Stimulated activated naive CD4-positive, alpha-beta T cell treated with Interleukin-2 at 50 U/mL for 16 hours (primary cell): Measurements from ENCODE around the gene IQGAP2.
"Not testable (repeated sequence)": the region's sequence is repeated elsewhere in the genome, so short reads cannot be mapped to it uniquely, and the experiment has no call there.

Experiments used
- DNase-seq: peaks from one replicate; lab custom pipeline; 2025; lab: John Stamatoyannopoulos, UW

IQGAP2 gene

DNA sequence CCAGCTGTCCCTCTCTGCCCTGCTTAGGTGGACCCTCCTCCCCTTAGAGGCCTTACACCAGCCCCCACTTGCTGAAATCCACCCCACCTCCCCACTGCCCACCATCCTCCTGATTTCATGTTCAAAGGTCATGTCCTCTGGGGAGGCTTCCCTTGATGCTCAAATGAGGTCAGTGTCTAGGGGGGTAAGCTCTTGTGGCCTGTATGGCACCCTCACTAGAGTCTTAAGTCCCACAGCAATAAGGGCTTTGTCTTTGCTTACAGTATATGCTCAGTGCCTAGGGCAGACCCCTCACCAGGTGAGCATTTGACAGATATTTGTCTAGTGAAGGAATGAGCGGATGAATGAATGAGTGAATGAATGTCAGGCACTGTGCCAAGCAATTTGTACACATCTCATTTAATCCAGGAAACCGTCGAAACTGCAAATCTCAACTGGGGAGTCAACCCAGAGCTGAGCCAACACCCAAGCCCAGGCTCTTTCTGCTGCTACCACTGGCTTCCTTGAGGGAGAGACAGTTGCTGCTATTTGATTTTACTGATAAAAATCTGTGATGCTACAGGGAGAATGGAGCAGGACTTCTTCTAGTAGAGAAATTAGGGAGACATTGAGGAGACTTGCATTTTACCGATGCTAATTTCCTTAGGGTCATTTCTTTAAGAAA is 101.9 kb downstream of the IQGAP2 start:
- DNase-seq, result no peak

DNA sequence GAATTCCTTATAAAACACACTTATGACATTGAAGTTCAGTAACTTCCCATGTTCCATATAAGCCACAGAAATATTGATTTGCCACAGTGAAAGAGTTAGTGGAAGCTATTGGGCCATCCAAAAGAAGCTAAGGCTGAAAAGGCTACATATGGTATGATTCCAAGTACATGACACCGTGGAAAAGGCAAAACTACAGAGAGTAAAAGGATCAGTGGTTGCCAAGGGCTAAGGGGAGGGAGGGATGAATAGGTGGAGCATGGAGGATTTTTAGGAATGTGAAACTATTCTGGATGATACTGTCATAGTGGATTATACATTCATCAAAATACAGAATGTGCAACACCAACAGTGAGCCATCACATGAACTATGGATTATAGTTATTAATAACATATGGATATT is 110.4 kb downstream of the IQGAP2 start:
- no peak for DNase-seq

DNA sequence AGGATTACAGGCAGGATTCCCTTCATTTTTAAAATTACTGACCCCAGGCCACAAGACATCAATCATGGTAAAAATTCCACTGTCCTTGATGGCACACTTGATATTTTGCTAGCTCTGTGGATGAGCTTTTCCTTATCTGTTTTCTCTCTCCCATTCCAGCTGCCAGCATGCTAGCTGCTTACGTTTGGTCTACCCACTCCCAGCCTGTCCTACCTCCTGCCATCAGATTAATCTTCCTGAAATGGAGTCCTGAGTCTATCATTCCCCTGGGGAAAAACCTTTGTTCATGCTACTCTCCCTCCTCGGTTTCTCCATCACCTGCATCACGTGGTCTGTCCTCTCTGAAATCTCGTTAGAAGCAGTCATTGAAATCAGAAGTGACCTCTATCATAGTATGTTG is 111.2 kb downstream of the IQGAP2 start:
- DNase-seq, result no peak

DNA sequence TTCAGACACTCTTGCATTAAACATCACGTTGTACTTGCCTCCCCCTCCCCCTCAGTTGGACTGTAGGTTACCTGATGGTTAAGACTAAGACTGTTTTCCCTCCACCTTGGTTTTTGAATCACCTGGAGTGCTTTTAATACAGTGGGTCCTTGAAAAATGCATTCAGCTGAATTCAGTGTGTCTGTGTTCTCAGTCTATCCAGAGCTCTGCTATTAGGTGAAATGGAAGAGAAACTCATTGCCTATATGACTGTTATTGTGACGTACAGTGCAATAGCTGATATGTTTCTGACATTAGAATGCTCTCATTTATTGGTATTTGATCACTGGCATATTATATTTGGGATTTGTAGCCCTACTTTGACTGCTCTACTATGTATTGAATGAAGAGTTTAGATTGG is 111.6 kb downstream of the IQGAP2 start:
- DNase-seq, result no peak

DNA sequence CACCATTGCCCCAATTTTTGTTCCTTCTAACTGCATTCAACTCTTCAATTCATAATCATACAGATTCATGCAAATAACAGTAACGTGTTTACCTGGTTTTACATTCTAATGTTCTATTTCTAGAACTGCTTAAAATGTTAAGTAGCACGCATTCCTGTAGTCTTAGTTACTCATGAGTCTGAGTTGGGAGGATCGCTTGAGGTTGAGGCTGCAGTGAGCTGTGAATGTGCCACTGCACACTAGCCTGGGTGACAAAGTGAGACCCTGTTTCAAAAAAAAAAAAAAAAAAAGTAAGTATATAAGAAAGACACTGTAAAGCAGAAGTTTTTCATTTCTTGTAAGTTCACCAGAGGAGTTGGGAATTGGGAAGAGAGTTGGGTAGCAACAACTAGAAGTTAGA is 114.2 kb downstream of the IQGAP2 start:
- DNase-seq, result no peak

DNA sequence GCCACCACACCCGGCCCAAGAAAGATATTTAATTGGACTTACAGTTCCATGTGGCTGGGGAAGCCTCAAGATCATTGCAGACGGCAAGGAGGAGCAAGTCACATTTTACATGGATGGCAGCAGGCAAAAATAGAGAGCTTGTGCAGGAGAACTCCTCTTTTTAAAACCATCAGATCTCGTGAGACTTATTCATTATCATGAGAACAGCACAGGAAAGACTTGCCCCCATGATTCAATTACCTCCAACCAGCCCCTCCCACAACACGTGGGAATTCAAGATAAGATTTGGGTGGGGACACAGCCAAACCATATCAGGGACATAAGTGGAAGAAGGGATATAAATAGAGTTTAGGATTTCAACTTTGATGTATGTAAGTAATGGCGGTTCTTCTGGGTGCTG is 115.2 kb downstream of the IQGAP2 start:
- DNase-seq, result not testable (repeated sequence)

DNA sequence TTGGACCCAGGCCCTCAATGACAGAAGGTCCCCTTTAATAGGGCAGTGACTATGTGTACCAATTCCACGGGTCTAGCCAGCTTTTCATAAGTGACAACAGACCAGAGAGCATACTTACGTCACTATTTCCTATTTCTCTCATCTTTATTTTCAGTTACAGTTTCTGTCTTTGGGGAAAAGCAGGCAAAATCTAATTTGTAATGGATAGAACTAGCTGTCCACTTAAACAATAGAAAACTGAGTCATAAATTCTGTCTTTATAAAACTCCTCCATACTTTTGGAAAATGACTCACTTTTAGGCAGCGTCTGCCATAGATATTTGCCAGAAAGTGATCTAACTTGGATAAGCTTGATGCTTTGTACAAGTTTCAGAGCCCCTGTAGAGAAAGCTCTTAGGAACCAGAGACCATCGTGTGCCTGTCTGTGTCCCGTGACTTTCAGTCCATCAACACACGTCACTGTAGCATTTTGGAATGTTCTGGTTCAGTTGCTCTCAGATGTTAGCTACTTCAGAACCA is 118.2 kb downstream of the IQGAP2 start:
- DNase-seq, result no peak

DNA sequence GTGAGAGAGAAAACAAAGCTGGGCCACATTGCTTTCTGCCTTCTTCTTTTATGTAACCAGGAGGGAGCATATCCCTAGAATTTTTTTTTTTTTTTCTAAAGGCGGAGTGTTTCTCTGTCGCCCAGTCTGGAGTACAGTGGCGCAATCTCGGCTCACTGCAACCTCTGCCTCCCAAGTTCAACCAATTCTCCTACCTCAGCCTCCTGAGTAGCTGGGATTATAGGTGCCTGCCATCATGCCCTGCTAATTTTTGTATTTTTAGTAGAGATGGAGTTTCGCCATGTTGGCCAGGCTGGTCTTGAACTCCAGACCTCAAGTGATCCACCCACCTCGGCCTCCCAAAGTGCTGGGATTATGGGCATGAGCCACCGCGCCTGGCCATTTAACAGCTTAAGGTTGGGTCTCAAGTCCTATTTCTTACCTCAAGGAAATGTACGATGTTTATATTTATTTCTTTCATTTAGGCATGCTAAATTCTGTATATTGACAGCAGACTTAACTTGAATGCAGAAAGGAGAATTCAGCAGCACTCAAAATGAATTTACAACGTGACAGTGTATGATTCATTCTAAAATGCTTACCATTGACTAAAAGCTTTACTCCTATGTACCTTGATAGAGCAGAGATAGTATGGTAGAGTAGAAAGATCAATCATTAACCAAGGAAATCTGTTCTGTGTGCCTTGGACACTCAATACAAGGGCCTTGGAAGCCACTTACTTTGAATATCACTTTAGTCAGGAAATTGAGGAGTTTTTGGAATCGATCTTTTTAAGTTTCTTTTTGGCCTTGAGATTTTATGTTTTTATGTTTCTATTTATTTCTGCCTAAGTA is 119.2 kb downstream of the IQGAP2 start:
- no peak for DNase-seq

DNA sequence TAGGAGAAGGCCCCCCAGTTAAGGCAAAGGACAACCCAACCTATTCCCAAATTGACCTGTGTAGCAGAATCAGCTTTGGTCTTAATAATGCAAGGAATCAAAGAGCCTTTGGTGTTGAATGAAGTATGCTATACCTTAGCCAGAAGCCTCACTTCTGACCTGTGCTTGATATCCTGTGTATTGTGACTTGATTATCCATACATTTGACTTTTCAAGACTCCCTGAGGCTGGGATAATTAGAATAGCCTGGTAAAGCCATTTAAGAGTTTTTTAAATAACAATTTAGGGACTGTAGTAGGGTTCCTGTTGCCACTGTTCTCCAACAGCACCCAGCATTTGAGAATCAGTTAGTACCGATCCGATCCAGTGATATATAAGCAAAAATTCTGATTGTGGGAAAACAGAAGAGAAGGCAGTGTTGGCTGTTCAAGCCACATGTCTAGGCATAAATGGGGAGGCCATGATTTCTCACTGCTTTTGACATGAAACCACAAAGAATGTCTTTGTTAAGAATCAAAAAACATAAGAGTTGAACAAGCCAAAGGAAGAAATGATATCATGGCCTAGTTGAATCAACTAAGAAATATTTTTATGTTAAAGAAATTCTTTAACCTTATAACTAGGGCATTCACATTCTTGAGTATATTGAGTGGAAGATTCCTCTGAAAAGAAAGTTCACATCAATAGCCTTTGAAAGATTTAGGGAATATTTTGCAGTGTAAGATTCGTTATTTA is 121.2 kb downstream of the IQGAP2 start:
- DNase-seq, result no peak

DNA sequence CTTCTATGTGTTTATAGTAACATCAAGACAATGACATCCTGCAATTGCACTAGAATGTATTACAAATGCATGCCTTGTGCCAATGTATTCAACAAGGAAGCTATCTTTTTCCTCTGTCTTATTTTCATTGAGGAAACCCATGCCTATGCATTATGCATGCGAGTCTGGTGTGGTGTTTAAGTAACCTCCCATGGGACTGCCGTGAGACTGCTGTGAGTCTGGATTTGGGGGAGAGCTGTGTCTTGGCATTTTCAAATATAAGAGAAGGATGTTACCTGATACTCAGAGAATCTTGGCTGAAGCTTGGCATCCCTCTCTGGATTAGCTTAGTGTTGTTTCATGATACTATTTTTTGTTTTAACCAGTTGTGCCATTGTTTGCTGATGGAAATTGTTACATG is 121.8 kb downstream of the IQGAP2 start:
- DNase-seq, result no peak

DNA sequence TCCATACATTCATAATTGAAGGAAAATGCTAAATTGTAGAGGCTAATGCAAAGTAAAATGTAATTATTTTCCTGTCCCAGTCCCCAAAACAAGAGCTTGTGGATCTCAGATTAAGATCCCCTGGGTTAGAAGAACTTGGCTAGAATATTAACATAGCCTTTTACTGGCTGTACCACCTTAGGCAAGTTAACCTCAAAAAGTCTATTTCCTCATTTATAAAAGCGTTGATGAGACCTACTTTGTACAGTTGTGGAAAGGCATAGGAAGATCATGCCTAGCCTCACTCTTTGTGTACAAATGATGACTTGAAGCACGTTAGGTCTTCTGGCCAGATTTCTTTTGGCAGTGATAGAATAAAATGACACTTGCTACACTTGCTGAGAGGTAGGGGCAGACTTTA is 122.9 kb downstream of the IQGAP2 start:
- no peak for DNase-seq

DNA sequence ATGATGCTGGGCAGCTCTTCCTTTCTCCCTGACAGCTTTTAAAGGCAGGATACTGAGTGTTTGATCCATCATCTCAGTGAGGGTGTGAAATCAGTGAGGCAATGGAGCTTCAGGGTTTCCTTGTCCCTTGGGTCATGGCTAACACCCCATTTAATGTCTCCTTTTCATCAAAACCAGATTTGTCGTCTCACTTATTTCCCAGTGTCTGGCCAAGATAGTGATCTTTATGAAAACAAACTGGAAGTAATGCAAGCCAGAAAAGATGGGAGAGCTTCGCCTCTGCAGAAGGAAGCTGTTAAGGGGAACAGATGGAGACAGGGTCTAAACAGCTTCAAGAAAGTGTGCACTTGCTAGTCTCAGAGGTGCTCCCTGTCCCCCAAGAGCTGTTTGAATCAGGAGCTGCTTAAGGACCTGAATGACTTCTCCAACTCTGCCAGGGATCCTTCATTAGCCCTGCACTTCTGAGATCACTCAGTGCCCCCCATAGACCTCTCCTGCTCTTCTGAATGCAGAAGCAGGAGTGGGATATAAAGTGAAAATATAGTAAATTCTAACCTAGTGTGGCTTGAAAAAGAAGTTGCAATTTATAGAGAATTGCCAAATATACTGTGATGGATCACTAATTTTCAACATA is 124.0 kb downstream of the IQGAP2 start:
- no peak for DNase-seq

DNA sequence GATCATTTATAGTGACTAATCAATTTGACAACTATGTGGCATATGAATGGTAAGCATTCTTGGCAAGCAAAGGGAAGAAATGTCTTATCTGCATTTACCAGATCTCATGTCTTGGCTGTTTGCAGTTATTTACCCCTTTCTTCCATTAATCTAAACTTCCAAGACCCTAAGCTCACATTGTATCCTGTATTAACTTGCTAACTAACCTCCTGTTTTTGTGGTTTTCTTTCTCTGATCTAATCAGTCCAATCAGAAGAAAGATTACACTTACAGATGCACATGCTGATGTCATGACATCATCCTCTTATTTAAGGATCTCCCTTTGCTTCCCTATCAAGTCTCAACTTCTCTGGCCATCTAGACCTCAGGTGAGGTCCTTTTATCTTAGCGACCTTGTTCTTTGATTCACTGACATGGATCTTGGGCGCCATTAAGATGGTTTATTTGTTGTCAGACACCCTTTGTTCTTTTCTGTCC is 124.6 kb downstream of the IQGAP2 start:
- DNase-seq, result no peak

DNA sequence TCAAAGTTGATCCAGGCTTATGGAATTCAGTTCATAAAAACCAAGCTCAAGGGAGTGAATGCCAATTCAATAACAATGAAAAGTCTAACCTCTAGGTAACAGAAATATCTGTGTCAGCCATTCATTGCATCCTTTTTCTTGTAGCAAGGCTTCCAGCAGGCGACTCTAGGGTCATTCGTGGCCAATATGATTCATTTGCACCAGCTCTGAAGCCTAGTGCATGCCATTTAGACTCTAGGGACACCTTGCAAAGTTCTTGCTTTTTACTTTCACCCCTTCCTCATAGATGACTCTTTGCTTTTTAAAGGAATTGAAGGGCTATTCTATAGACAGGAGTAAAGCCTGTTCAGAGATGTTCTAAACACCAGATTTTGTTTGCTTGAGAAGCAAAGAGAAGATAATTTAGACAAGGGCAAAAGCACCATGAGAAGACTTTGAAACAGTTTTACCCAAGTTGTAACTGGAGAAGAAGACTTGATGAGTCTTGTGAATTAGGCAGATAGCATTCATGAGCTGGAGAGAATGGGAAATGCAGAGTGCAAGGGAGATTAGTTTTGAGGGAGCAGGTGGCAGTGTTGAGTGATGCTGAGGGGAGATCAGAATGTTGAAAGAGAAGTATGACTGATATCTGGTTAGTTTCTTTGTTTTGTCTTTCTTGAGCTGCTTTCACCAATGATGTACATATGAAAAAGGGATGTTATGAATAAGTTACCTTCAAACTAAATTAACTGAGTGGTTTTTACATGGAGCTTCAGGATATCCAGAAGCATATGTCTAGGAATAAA is 125.7 kb downstream of the IQGAP2 start:
- no peak for DNase-seq

DNA sequence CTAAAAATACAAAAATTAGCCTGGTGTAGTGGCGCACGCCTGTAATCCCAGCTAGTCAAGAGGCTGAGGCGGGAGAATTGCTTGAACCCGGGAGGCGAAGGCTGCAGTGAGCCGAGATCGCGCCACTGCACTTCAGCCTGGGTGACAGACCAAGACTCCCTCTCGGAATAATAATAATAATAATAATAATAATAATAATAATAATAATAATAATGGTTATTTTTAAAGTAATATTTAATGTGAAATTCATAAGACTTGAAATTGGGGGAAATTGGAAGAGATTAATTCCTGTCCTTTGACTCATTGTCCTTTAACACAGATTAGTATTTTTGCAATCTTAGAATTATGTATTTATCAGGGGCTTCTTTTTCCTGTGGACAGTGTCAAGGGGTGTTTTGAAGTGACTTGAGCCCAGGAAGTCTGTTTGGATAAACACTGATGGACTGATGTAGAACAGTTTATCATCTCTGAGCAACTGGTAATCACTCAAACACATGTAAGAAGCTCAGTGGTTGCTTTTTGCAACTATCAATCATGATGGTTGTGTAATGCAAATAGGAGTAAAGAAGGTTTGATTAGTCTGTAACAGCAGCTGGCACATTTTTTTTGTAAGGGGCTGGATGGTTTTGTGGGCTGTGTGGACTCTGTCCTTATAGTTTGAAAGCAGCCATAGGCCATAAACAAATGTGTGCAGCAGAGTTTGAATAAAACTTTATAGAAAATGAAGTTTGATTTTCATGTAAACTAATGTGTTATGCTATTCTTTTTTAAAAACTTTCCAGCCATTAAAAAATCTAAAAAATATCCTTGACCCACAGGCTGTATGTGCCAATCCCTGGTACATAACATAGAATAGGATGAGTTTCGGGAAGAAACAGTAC is 126.6 kb downstream of the IQGAP2 start:
- no peak for DNase-seq

DNA sequence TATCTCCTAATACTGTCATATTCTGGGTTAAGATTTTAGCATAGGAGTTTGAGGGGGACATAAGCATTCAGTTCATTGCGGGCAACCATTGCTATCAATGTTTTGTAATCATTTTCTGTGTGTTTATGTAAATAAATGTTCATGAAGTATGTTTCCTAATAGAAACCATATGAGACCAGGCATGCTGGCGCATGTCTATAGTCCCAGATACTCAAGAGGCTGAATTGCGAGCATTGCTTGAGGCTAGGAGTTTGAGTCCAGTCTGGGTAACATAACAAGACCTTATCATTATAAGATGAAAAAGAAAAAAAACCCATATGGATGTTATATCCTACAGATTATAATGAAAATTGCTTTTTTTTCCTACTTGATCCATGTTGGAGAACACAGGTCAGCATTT is 129.0 kb downstream of the IQGAP2 start:
- DNase-seq, result no peak

DNA sequence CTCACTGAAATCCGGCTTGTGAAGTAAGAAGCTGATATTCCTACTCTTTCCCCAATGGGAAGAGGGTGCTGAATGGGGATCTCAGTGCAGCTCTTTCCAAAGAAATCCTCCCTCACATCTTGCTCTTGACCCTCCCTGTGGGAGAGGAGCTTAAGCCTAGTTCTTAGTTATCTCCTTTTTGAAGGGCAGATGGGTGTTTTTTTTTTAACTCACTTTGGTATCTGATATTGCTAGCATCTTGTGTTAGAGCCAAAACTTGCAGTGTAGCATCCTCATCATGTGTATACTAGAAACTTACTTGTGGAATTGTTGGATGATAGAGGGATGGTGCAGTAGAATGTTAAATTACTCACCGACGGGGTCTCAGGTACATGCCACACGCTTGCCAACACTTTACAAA is 129.9 kb downstream of the IQGAP2 start:
- DNase-seq, result no peak

DNA sequence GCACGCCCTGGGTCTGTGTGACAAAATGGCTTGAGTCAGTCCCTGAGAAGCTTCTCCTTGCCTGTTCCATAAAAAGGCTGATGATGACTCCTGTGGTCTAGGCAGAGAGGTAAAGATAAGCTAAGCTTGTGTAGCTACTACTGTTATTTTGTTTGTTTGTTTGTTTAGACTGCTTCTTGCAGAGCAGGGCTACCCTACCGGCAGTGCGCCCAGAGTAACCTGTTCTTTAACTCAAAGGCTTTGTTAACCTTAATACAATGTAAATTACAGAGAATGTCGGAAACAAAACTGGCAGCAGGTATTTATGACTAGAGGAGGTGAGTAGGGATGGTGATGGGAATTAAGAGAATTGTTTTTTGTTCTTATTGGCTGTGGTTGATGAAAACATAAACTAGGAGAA is 132.5 kb downstream of the IQGAP2 start:
- no peak for DNase-seq

DNA sequence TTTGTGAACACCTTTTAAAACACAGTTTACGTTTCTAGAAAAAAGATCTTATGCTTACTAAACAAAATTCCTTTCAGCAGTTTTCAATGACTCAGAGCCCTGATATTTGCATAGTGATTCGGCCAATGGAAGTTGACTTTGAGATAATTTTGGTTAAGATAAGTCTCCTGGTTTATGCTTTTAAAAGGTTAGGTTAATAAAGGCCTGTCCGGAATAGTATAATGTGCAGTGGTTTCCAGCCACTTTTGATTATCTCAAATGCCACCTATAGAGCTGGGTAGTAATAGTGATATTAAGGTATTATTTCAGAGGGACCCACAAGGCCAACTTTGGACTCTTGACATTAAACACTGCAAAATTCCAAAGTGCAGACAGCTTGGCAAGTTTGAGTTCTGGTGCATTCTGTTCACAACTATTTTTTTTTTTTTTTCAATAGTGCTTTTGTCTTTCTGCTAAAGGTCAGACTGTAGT is 134.0 kb downstream of the IQGAP2 start:
- no peak for DNase-seq

DNA sequence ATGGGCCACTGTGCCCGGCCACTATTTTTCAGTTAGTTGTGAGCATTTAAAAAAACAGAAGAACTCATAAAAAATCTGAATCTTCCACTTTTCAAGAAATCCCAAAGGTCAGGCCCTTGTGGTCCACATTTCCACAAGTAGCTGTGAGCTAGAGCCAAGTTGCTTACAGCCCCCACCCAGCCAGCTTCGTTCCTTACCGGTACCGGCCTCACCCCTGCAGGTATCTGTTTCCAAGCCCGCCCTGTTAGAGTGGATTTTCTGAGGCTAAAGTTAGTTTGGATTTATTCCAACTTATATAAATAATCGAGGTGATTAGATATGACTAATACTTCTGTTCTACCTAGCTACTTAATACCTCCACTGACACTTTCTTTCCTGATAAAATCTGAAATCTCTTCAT is 139.2 kb downstream of the IQGAP2 start:
- no peak for DNase-seq
